Chondrocyte (in vitro differentiated cells): Measurements from ENCODE around the gene FBXW10B. TPM values are rescaled to one million over a fixed set of nuclear protein-coding genes. Genes with fewer than 3 reads are reported as not detected.
"Not testable (repeated sequence)": the region's sequence is repeated elsewhere in the genome, so short reads cannot be mapped to it uniquely, and the experiment has no call there.

Experiments
- DNase-seq: peaks from one replicate; pipeline ENCODE4 v3.0.0; 2021; ENCODE audit warnings: mixed read lengths, low spot score
- H3K27ac Mint-ChIP-seq: one replicate; pipeline ENCODE4 v1.8.0; 2021; ENCODE audit warnings: mild to moderate bottlenecking, moderate library complexity, mixed read lengths; ENCODE audit not compliant: unreplicated experiment
- H3K27me3 Mint-ChIP-seq: 2 replicates; pipeline ENCODE4 v1.8.0; 2021; ENCODE audit warnings: low read depth, mixed read lengths
- H3K36me3 Mint-ChIP-seq: 2 replicates; pipeline ENCODE4 v1.8.0; 2021; ENCODE audit warnings: low read depth, mixed read lengths
- H3K4me1 Mint-ChIP-seq: 2 replicates; pipeline ENCODE4 v1.8.0; 2021; ENCODE audit warnings: low read depth, mild to moderate bottlenecking, mixed read lengths
- H3K4me3 Mint-ChIP-seq: one replicate; pipeline ENCODE4 v1.8.0; 2021; ENCODE audit warnings: mild to moderate bottlenecking, moderate library complexity, mixed read lengths; ENCODE audit not compliant: unreplicated experiment
- H3K9me3 Mint-ChIP-seq: 2 replicates; pipeline ENCODE4 v1.8.0; 2021; ENCODE audit warnings: low read depth, mixed read lengths
- total RNA-seq: library from RNA; stranded (reverse); gene quantifications from 3 replicates; pipeline ENCODE4 v1.2.1, GENCODE V29; 2021
- TF ChIP-seq, protein P1 (sequence below): fragments of 200-600 bp; sonication (generic); IDR thresholded peaks from 2 replicates; pipeline ENCODE4 v1.5.0; 2021; ENCODE audit warnings: antibody characterized with exemption, mild to moderate bottlenecking, moderate library complexity

The FBXW10B gene
- total RNA-seq, 1 donor from 2014 or later = 1.1 TPM

GRCh38 chr17:15659663-15660062 is 40.2 kb upstream of the FBXW10B start:
- Mint-ChIP-seq H3K27ac (peak overlapping the region; percentile 41), H3K9me3 (no peaks in the 10 kb centered on the region), H3K36me3 (peaks cover 15% of the 10 kb centered on the region), H3K4me3 (no peak overlapping the region), H3K4me1 (peaks cover 33% of the 10 kb centered on the region), H3K27me3 (no peaks in the 10 kb centered on the region)
- DNase-seq = no peak
- TF ChIP-seq, protein P1, sequence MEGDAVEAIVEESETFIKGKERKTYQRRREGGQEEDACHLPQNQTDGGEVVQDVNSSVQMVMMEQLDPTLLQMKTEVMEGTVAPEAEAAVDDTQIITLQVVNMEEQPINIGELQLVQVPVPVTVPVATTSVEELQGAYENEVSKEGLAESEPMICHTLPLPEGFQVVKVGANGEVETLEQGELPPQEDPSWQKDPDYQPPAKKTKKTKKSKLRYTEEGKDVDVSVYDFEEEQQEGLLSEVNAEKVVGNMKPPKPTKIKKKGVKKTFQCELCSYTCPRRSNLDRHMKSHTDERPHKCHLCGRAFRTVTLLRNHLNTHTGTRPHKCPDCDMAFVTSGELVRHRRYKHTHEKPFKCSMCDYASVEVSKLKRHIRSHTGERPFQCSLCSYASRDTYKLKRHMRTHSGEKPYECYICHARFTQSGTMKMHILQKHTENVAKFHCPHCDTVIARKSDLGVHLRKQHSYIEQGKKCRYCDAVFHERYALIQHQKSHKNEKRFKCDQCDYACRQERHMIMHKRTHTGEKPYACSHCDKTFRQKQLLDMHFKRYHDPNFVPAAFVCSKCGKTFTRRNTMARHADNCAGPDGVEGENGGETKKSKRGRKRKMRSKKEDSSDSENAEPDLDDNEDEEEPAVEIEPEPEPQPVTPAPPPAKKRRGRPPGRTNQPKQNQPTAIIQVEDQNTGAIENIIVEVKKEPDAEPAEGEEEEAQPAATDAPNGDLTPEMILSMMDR = no peak

GRCh38 chr17:15659236-15659635 is 39.7 kb upstream of the FBXW10B start:
- TF ChIP-seq, protein P1 = no peak
- Mint-ChIP-seq H3K4me1 (peaks cover 37% of the 10 kb centered on the region), H3K27me3 (no peaks in the 10 kb centered on the region), H3K4me3 (no peak overlapping the region), H3K27ac (peak overlapping the region; percentile 41), H3K36me3 (peaks cover 13% of the 10 kb centered on the region), H3K9me3 (no peaks in the 10 kb centered on the region)
- no peak for DNase-seq

DNA sequence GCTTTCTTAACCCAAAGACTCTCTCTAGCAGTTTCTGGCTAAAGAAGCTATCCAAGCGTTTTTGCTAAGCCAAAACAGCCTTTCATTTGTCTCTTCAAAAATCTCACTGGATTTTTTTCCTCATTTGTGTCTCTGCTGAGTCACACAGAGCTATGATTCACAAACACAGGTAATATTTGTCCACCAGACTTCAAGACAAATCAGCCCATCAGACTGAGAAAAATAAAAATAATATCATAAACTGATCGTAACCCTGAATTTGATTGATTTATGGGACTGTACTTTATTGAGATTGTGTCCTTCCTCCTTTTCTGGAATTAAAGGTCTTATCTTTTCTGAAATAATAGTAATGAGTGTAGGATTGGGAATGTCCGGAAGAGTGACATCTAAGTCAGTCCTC is 38.8 kb upstream of the FBXW10B start:
- Mint-ChIP-seq H3K27ac (no peak overlapping the region), H3K27me3 (no peaks in the 10 kb centered on the region), H3K9me3 (no peaks in the 10 kb centered on the region), H3K36me3 (peaks cover 6% of the 10 kb centered on the region), H3K4me3 (no peak overlapping the region), H3K4me1 (peaks cover 44% of the 10 kb centered on the region)
- DNase-seq = no peak
- TF ChIP-seq, protein P1 = no peak

DNA sequence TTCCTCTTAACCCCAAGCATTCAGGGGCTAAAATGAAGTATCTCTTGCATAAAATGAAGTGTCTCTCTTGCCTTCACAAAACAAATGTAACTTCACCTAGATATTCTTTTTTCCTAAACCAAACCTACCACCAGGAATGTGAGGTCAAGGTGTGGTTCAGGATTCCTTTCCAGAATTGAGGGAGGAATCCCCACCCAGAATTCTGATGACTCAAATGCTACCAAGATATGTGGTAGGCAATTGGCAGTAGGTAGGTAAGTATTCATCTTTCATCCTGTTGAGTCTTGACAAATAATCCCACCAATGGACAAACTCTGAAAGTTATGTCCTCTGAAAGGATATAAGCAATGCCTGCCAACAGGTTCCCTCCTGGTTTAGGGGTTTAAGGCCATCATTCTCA is 38.4 kb upstream of the FBXW10B start:
- H3K27me3 Mint-ChIP-seq = no peaks in the 10 kb centered on the region
- no peaks in the 10 kb centered on the region for H3K9me3 Mint-ChIP-seq
- peaks cover 3% of the 10 kb centered on the region for H3K36me3 Mint-ChIP-seq
- TF ChIP-seq, protein P1 = no peak
- DNase-seq = no peak
- H3K4me3 Mint-ChIP-seq = no peak overlapping the region
- peaks cover 48% of the 10 kb centered on the region for H3K4me1 Mint-ChIP-seq
- no peak overlapping the region for H3K27ac Mint-ChIP-seq

- DNase-seq = no peak
- Mint-ChIP-seq H3K4me3 (no peak overlapping the region), H3K27ac (peak overlapping the region; percentile 88), H3K27me3 (no peaks in the 10 kb centered on the region), H3K4me1 (peaks cover 70% of the 10 kb centered on the region), H3K9me3 (no peaks in the 10 kb centered on the region), H3K36me3 (no peaks in the 10 kb centered on the region)
- TF ChIP-seq, protein P1 = no peak
Measured at GRCh38 chr17:15654886-15655561, 35.5 kb upstream of the FBXW10B start.

DNA sequence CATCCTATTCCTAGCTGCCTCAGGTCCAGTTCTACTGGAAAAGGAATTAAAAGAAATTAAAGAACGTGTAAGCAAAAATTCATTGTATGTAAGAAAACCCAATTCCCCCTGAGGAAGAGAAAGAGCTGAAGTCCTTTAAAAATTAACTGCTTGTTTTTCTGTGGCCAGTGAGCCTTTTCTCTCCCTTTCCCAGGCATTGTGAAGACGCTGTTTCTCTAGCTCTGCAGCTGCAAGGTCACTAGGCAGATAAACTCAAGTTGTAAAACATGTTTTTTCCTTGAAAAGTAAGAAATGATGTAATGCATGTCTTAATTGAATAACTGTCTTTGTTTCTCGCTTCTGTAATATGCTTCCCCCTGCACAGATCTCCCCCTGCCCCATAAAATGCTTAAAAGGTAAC is 34.9 kb upstream of the FBXW10B start:
- H3K36me3 Mint-ChIP-seq, DNase-seq, H3K4me3 Mint-ChIP-seq, H3K27me3 Mint-ChIP-seq, H3K9me3 Mint-ChIP-seq: not testable (repeated sequence)
- H3K4me1 Mint-ChIP-seq = peaks cover 70% of the 10 kb centered on the region
- peak overlapping the region; percentile 88 for H3K27ac Mint-ChIP-seq
